Gastrocnemius medialis (tissue), 4 donors: Measurements from ENCODE around the gene BCL7C. TPM values are rescaled to one million over a fixed set of nuclear protein-coding genes. Genes with fewer than 3 reads are reported as not detected.
A peak's percentile ranks its signal among the peaks of the same experiment; 100 is the strongest.

Experiments used
- ATAC-seq, 2 donors: fragments of 150-250 bp; one replicate each; pipeline ENCODE4 v1.9.1; 2016
- DNase-seq, 2 donors: peaks; one replicate each; pipeline ENCODE4 v3.0.0-alpha.2; 2019
- H3K27ac ChIP-seq, 4 donors: fragments of 200-600 bp; sonication (generic); 1 replicate in 1 of 4; 2 replicates in 3 of 4; pipeline ENCODE4 v1.5.1; 2016 to 2018; ENCODE audit warnings: mild to moderate bottlenecking in 2 of 4, moderate library complexity in 1 of 4
- H3K27me3 ChIP-seq, 3 donors: fragments of 200-600 bp; sonication (generic) in 2 of 3; 1 replicate in 1 of 3; 2 replicates in 2 of 3; pipeline versions ENCODE4 v1.5.1 to v1.6.0; 2016 to 2019; ENCODE audit warnings: mild to moderate bottlenecking in 1 of 3, moderate library complexity in 1 of 3
- H3K36me3 ChIP-seq, 2 donors: fragments of 200-600 bp; sonication (generic) in 1 of 2; one replicate each; pipeline ENCODE4 v1.5.1; 2017 to 2018
- H3K4me1 ChIP-seq, 2 donors: fragments of 200-600 bp; sonication (generic) in 1 of 2; one replicate each; pipeline ENCODE4 v1.5.1; 2016 to 2017; ENCODE audit warnings: mild to moderate bottlenecking in 2 of 2
- H3K4me3 ChIP-seq, 4 donors: fragments of 200-600 bp; sonication (generic) in 3 of 4; 1 replicate in 1 of 4; 2 replicates in 3 of 4; pipeline ENCODE4 v1.5.1; 2016 to 2019; ENCODE audit warnings: mild to moderate bottlenecking in 2 of 4
- H3K9me3 ChIP-seq, 3 donors: fragments of 200-600 bp; sonication (generic) in 2 of 3; 1 replicate in 1 of 3; 2 replicates in 2 of 3; pipeline ENCODE4 v1.5.1; 2016 to 2019
- CTCF ChIP-seq, 5 experiments: fragments of 450-650 bp in 3 of 5; fragments of 200-600 bp in 2 of 5; sonication (generic) in 2 of 5; IDR thresholded peaks in 4 of 5; conservative IDR thresholded peaks in 1 of 5; 1 replicate in 4 of 5; 2 replicates in 1 of 5; pipeline ENCODE4 v1.5.1; 2016 to 2019; ENCODE audit warnings: antibody characterized with exemption in 5 of 5, mild to moderate bottlenecking in 3 of 5, moderate library complexity in 3 of 5
- POLR2A ChIP-seq, 2 donors: fragments of 450-650 bp; IDR thresholded peaks; one replicate each; pipeline ENCODE4 v1.6.1; 2017; ENCODE audit warnings: antibody characterized with exemption in 2 of 2, mild to moderate bottlenecking in 2 of 2, moderate library complexity in 2 of 2
- in situ Hi-C, 4 donors: fragments of 200-750 bp; cut with MboI; loops; one replicate each; pipeline versions ENCODE4 v1.15.0 to v1.8.0; 2017; ENCODE audit warnings: low sequenced_read_pairs in 4 of 4
- intact Hi-C: fragments of 100-400 bp; cut with DNase I; formaldehyde crosslinking; loops from one replicate; pipeline ENCODE4 v1.15.1; 2023; ENCODE audit warnings: low total_unique reads
- total RNA-seq, 4 donors: library from RNA; depleted of rRNA; stranded (reverse); fragments of >200 nt; gene quantifications; one replicate each; pipeline versions ENCODE4 v1.1.0 to v1.2.3, GENCODE V29; 2016

The BCL7C gene
- total RNA-seq, 4 donors from 2014 or later, result 16.4 to 24.5 (median 22.3) TPM

- intact Hi-C loops (no loop called here), in situ Hi-C loops (no loop called here)
- H3K27me3 ChIP-seq, result no peaks in the 10 kb centered on the region
Measured at GRCh38 chr16:30912794-30913412, 19.0 kb upstream of the BCL7C start.

GRCh38 chr16:30910427-30911029, 16.7 kb upstream of the BCL7C start:
- Histone ChIP-seq H3K9me3 (no peaks in the 10 kb centered on the region), H3K27me3 (no peaks in the 10 kb centered on the region), H3K4me1 (no peaks in the 10 kb centered on the region), H3K27ac (no peak overlapping the region), H3K4me3 (no peak overlapping the region), H3K36me3 (no peaks in the 10 kb centered on the region)
- TF ChIP-seq POLR2A (IDR thresholded peaks at IDR 0.05), result no peak
- no peak for TF ChIP-seq CTCF (IDR thresholded peaks at IDR 0.05 in 4 of 5, conservative IDR thresholded peaks at IDR 0.05 in 1 of 5)
- in situ Hi-C loops, result no loop called here
- intact Hi-C loops, result no loop called here
- ATAC-seq (no peak), DNase-seq (no peak)

More at GRCh38 chr16:30912794-30913412, 19.0 kb upstream of the BCL7C start:
- Histone ChIP-seq H3K36me3 (no peaks in the 10 kb centered on the region), H3K9me3 (no peaks in the 10 kb centered on the region), H3K4me3 (no peak overlapping the region), H3K4me1 (no peaks in the 10 kb centered on the region), H3K27ac (no peak overlapping the region)
- DNase-seq (no peak), ATAC-seq (no peak)
- TF ChIP-seq CTCF (IDR thresholded peaks at IDR 0.05 in 4 of 5, conservative IDR thresholded peaks at IDR 0.05 in 1 of 5), result no peak
- no peak for TF ChIP-seq POLR2A (IDR thresholded peaks at IDR 0.05)

GRCh38 chr16:30907064-30907463, 13.2 kb upstream of the BCL7C start:
- in situ Hi-C loops, result loop anchor here in 1 of 4 donors (5.0 kb wide), 1 partner anchor 60 kb away; no protein-coding TSS in a partner anchor
- intact Hi-C loops, result no loop called here
- ATAC-seq, result no peak

GRCh38 chr16:30904114-30904780, 10.4 kb upstream of the BCL7C start:
- TF ChIP-seq POLR2A (IDR thresholded peaks at IDR 0.05), result no peak
- Histone ChIP-seq H3K4me3 (no peak overlapping the region), H3K27ac (peak overlapping the region; percentile 77 to 89 (median 88)), H3K36me3 (no peaks in the 10 kb centered on the region), H3K4me1 (peaks cover 8 to 12% of the 10 kb centered on the region in 2 donors), H3K9me3 (no peaks in the 10 kb centered on the region), H3K27me3 (no peaks in the 10 kb centered on the region)
- DNase-seq, result no peak
- no peak for ATAC-seq
- in situ Hi-C loops (no loop called here), intact Hi-C loops (no loop called here)

More at GRCh38 chr16:30907064-30907463, 13.2 kb upstream of the BCL7C start:
- Histone ChIP-seq H3K36me3 (no peaks in the 10 kb centered on the region), H3K27ac (no peak overlapping the region), H3K27me3 (no peaks in the 10 kb centered on the region), H3K4me3 (no peak overlapping the region), H3K4me1 (peaks cover 0 to 10% of the 10 kb centered on the region in 2 donors), H3K9me3 (no peaks in the 10 kb centered on the region)
- DNase-seq, result no peak
- TF ChIP-seq CTCF (IDR thresholded peaks at IDR 0.05 in 4 of 5, conservative IDR thresholded peaks at IDR 0.05 in 1 of 5) (no peak), POLR2A (IDR thresholded peaks at IDR 0.05) (no peak)

- peak in 1 of 2 donors; percentile 7 for ATAC-seq
Measured at GRCh38 chr16:30903596-30903995, 9.7 kb upstream of the BCL7C start.

More at GRCh38 chr16:30903596-30903995, 9.7 kb upstream of the BCL7C start:
- no peaks in the 10 kb centered on the region for H3K36me3 ChIP-seq
- no peaks in the 10 kb centered on the region for H3K27me3 ChIP-seq
- in situ Hi-C loops (no loop called here), intact Hi-C loops (no loop called here)
- TF ChIP-seq POLR2A (IDR thresholded peaks at IDR 0.05), result no peak
- no peak for TF ChIP-seq CTCF (IDR thresholded peaks at IDR 0.05 in 4 of 5, conservative IDR thresholded peaks at IDR 0.05 in 1 of 5)
- H3K4me3 ChIP-seq, result no peak overlapping the region
- DNase-seq, result peak; percentile 25 to 43
- H3K4me1 ChIP-seq, result peaks cover 8 to 12% of the 10 kb centered on the region in 2 donors
- peak overlapping the region; percentile 77 to 89 (median 88) for H3K27ac ChIP-seq
- no peaks in the 10 kb centered on the region for H3K9me3 ChIP-seq
